H1 (cell line): ENCODE results near the gene TBX2. TPM values are rescaled to one million over a fixed set of nuclear protein-coding genes. Genes with fewer than 3 reads are reported as not detected.
A peak's percentile ranks its signal among the peaks of the same experiment; 100 is the strongest.

Source experiments
- CTCF ChIA-PET: fragments of 300-600 bp; sonication (Branson Sonifier 250); formaldehyde crosslinking; loops from one replicate; lab custom pipeline; 2021; ENCODE audit not compliant: partially characterized antibody; lab: Charles Lee
- POLR2A ChIA-PET: fragments of 300-600 bp; sonication (Branson Sonifier 250); formaldehyde crosslinking; loops from one replicate; lab custom pipeline; 2021; ENCODE audit warnings: inconsistent platforms; ENCODE audit not compliant: partially characterized antibody; lab: Charles Lee
- DNase-seq, 2 experiments: peaks; one replicate each; pipeline versions ENCODE4 v3.0.0 to v3.0.0-alpha.2; 2010 to 2022; ENCODE audit warnings: low spot score in 2 of 2, low read depth in 1 of 2, mixed read lengths in 1 of 2
- FAIRE-seq: peaks from 2 replicates; lab custom pipeline; 2011; peaks lifted over from hg19 to GRCh38; lab: Jason Lieb, UNC
- H2AFZ ChIP-seq: 2 replicates; pipeline ENCODE4 v1.8.1; 2012; ENCODE audit warnings: low read length, inconsistent platforms
- H2AK5ac ChIP-seq: 2 replicates; pipeline ENCODE4 v1.6.1; 2013; ENCODE audit warnings: low read depth, low read length
- H2BK120ac ChIP-seq: replicated peaks from 2 replicates; pipeline ENCODE3; 2013; ENCODE audit warnings: low read depth, low read length, inconsistent platforms
- H2BK12ac ChIP-seq: 2 replicates; pipeline ENCODE4 v1.6.1; 2013; ENCODE audit warnings: low read depth, low read length
- H2BK15ac ChIP-seq: 2 replicates; pipeline ENCODE4 v1.6.1; 2013; ENCODE audit warnings: low read length
- H2BK20ac ChIP-seq: 2 replicates; pipeline ENCODE4 v1.6.1; 2013; ENCODE audit warnings: low read length
- H2BK5ac ChIP-seq: 2 replicates; pipeline ENCODE4 v1.6.1; 2013; ENCODE audit warnings: low read depth, low read length
- H3K14ac ChIP-seq: 2 replicates; pipeline ENCODE4 v1.6.1; 2013; ENCODE audit warnings: inconsistent platforms; ENCODE audit not compliant: insufficient read length
- H3K18ac ChIP-seq: 2 replicates; pipeline ENCODE4 v1.6.1; 2013; ENCODE audit warnings: low read length; ENCODE audit errors: extremely low read depth
- H3K23ac ChIP-seq: 2 replicates; pipeline ENCODE4 v1.6.1; 2013; ENCODE audit warnings: inconsistent platforms; ENCODE audit not compliant: insufficient read length
- H3K23me2 ChIP-seq: 2 replicates; pipeline ENCODE4 v1.6.1; 2013; ENCODE audit warnings: low read depth, low read length
- H3K27ac ChIP-seq: 2 replicates; pipeline ENCODE4 v1.6.1; 2011; ENCODE audit warnings: low read depth, low read length, inconsistent platforms
- H3K27me3 ChIP-seq, 4 experiments: replicated peaks in 1 of 4; 1 replicate in 1 of 4; 2 replicates in 3 of 4; pipeline versions ENCODE4 v1.6.1 to v1.8.1; 2011 to 2013; ENCODE audit warnings: low read length in 3 of 4, mild to moderate bottlenecking in 3 of 4, inconsistent platforms in 2 of 4, mixed read lengths in 2 of 4, moderate library complexity in 1 of 4; ENCODE audit not compliant: control insufficient read depth in 3 of 4, insufficient read depth in 3 of 4; ENCODE audit errors: extremely low read depth in 1 of 4
- H3K36me3 ChIP-seq, 4 experiments: 2 replicates each; pipeline versions ENCODE4 v1.6.1 to v1.8.1; 2011 to 2013; ENCODE audit warnings: mild to moderate bottlenecking in 4 of 4, low read length in 3 of 4, moderate library complexity in 2 of 4, control low read depth in 1 of 4, inconsistent platforms in 1 of 4; ENCODE audit not compliant: insufficient read depth in 4 of 4, control insufficient read depth in 2 of 4
- H3K4ac ChIP-seq: replicated peaks from 2 replicates; pipeline ENCODE3; 2013; ENCODE audit warnings: low read length, low read depth, mixed read lengths, inconsistent platforms; ENCODE audit not compliant: insufficient read length
- H3K4me1 ChIP-seq, 4 experiments: replicated peaks in 1 of 4; 1 replicate in 1 of 4; 2 replicates in 3 of 4; pipeline versions ENCODE4 v1.6.1 to v1.8.1; 2011 to 2013; ENCODE audit warnings: low read length in 3 of 4, inconsistent platforms in 2 of 4, mixed read lengths in 1 of 4; ENCODE audit not compliant: insufficient read depth in 4 of 4, control insufficient read depth in 3 of 4
- H3K4me2 ChIP-seq, 2 experiments: 2 replicates each; pipeline versions ENCODE4 v1.6.1 to v1.8.1; 2011 to 2013; ENCODE audit warnings: low read depth in 2 of 2, low read length in 2 of 2, control low read depth in 1 of 2, inconsistent platforms in 1 of 2, mild to moderate bottlenecking in 1 of 2; ENCODE audit not compliant: insufficient read depth in 1 of 2
- H3K4me3 ChIP-seq, 4 experiments: fragments of 200-600, 300-600 bp in 1 of 4; sonication (generic), shearing (Covaris generic), sonication (Bioruptor Twin) in 1 of 4; 2 replicates each; pipeline versions ENCODE4 v1.5.1 to v1.8.1; 2011 to 2016; ENCODE audit warnings: low read length in 4 of 4, low read depth in 3 of 4, control low read depth in 2 of 4, inconsistent platforms in 2 of 4, mild to moderate bottlenecking in 2 of 4, mixed read lengths in 1 of 4, moderate library complexity in 1 of 4; ENCODE audit not compliant: insufficient read depth in 2 of 4; ENCODE audit errors: extremely low read depth in 1 of 4
- H3K56ac ChIP-seq: replicated peaks from 2 replicates; pipeline ENCODE3; 2013; ENCODE audit warnings: low read depth, mild to moderate bottlenecking, mixed read lengths, low read length, inconsistent platforms; ENCODE audit not compliant: insufficient read length
- H3K79me1 ChIP-seq: 2 replicates; pipeline ENCODE4 v1.6.1; 2013; ENCODE audit warnings: low read depth, low read length, control low read depth
- H3K79me2 ChIP-seq, 2 experiments: 2 replicates each; pipeline versions ENCODE4 v1.6.1 to v1.8.1; 2012 to 2013; ENCODE audit warnings: low read length in 2 of 2, mild to moderate bottlenecking in 2 of 2, inconsistent platforms in 1 of 2; ENCODE audit not compliant: insufficient read depth in 2 of 2, control insufficient read depth in 1 of 2
- H3K9ac ChIP-seq, 4 experiments: replicated peaks in 1 of 4; 1 replicate in 1 of 4; 2 replicates in 3 of 4; pipeline versions ENCODE4 v1.6.1 to v1.8.1; 2011 to 2013; ENCODE audit warnings: low read depth in 3 of 4, low read length in 3 of 4, control low read depth in 2 of 4, mild to moderate bottlenecking in 2 of 4, moderate library complexity in 2 of 4, inconsistent platforms in 1 of 4; ENCODE audit errors: extremely low read depth in 1 of 4
- H3K9me3 ChIP-seq, 2 experiments: 2 replicates each; pipeline versions ENCODE4 v1.6.1 to v1.8.1; 2012 to 2013; ENCODE audit warnings: mild to moderate bottlenecking in 2 of 2, moderate library complexity in 2 of 2, control low read depth in 1 of 2, inconsistent platforms in 1 of 2, low read depth in 1 of 2, low read length in 1 of 2, mixed read lengths in 1 of 2; ENCODE audit not compliant: insufficient read depth in 2 of 2
- H4K20me1 ChIP-seq, 2 experiments: replicated peaks in 1 of 2; 2 replicates each; pipeline versions ENCODE3 to v1.8.1; 2011 to 2013; ENCODE audit warnings: inconsistent platforms in 2 of 2, low read length in 2 of 2, mild to moderate bottlenecking in 1 of 2; ENCODE audit not compliant: insufficient read depth in 2 of 2, control insufficient read depth in 1 of 2
- H4K5ac ChIP-seq: 2 replicates; pipeline ENCODE4 v1.6.1; 2013; ENCODE audit warnings: low read length, low read depth, mixed read lengths, inconsistent platforms; ENCODE audit not compliant: insufficient read length
- H4K8ac ChIP-seq: 2 replicates; pipeline ENCODE4 v1.8.0; 2013; ENCODE audit warnings: mild to moderate bottlenecking, moderate library complexity, low read length, inconsistent platforms; ENCODE audit not compliant: insufficient read depth; ENCODE audit errors: extremely low read depth
- H4K91ac ChIP-seq: replicated peaks from 2 replicates; pipeline ENCODE3; 2013; ENCODE audit warnings: low read length, mixed read lengths, inconsistent platforms; ENCODE audit not compliant: insufficient read length
- EGR1 ChIP-seq: IDR thresholded peaks from 2 replicates; pipeline ENCODE4 v1.6.1; 2011; ENCODE audit warnings: low read depth, low read length, borderline replicate concordance
- POLR2AphosphoS5 ChIP-seq: IDR thresholded peaks from 2 replicates; pipeline ENCODE4 v1.6.1; 2011; ENCODE audit warnings: low read depth, low read length
- SP4 ChIP-seq: IDR thresholded peaks from 2 replicates; pipeline ENCODE4 v1.6.1; 2012; ENCODE audit warnings: low read length, inconsistent platforms
- YY1 ChIP-seq: IDR thresholded peaks from 2 replicates; pipeline ENCODE4 v1.6.1; 2011; ENCODE audit warnings: low read depth, mild to moderate bottlenecking, low read length
- WGBS, 2 experiments: shearing (Covaris generic) in 1 of 2; methylation state at CpG; one replicate each; pipeline versions ENCODE4 v1.1.6 to v1.1.7; 2013 to 2015; ENCODE audit warnings: low lambda C conversion rate in 2 of 2, mixed read lengths in 2 of 2, inconsistent platforms in 1 of 2, low coverage in 1 of 2, missing lambda C conversion rate in 1 of 2; ENCODE audit not compliant: insufficient replicate concordance in 2 of 2, insufficient coverage in 1 of 2, insufficient read length in 1 of 2; ENCODE audit errors: extremely low coverage in 1 of 2, missing lambda C conversion rate in 1 of 2; 5-methylcytosine and 5-hydroxymethylcytosine counted together
- polyA plus RNA-seq, 7 experiments: library from polyadenylated mRNA; depleted of rRNA in 3 of 7; stranded (reverse) in 5 of 7; unstranded in 2 of 7; fragments of >200 nt in 5 of 7; fragments of 200-250 nt in 2 of 7; gene quantifications; 1 replicate in 5 of 7; 2 replicates in 1 of 7; 4 replicates in 1 of 7; pipeline versions ENCODE4 v1.2.1 to v1.2.3, GENCODE V29; 2011 to 2013; ENCODE audit warnings: missing spikeins in 2 of 7, mixed read lengths in 2 of 7
- total RNA-seq: library from RNA; stranded (reverse); fragmentation: NEBNext Ultra II Directional; extraction: Animal tissue kit (Norgen Biotek cat#: 25700); gene quantifications from 2 replicates; pipeline ENCODE4 v1.2.1, GENCODE V29; 2021
- TF ChIP-seq, protein P1 (sequence below): IDR thresholded peaks from 2 replicates; pipeline ENCODE4 v1.6.1; 2012; ENCODE audit warnings: inconsistent platforms

Gene TBX2
- total and polyA plus RNA-seq, 2 of the 8 experiments (the other 6 are each of a cell fraction or from before 2014, with no cell fraction given), result not detected

DNA sequence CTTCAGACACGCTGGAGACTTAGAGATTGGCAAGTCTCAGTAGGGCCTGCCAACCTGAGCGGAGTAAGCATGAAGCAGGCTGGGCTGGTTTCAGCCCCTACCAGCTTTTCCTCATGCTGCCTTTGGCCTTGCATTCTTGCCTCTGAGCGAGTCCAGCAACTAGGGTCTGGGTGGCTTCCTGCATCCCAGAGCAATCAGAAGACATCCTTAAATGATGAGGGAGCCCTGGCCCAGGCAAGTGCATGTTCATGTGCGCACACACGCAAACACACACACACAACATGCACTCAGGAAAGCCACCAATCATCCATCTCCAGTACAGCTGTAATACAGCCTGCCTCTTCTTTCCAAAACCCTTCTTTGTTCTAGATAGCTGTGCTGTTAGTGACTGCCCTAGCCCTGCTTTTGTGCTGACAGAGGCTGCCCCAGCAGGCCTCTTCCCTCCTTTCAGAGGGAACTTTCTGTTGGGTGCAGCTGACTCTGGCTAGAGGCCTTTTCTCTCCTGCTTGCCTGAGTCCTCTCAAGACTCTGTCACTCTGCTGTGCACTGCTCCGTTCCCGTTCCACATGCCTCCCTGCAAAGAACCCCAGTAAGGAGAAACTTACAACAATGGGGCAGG, 30.7 kb upstream of the TBX2 start:
- 97% methylated on average over 7 of the region's 7 CpGs; no CpG with 5 or more reads in 1 of the 2 experiments for WGBS, 2 experiments
- POLR2A ChIA-PET, result no interaction called here
- DNase-seq, result no peak

More for the DNA sequence above, 30.7 kb upstream of the TBX2 start:
- H3K56ac ChIP-seq, result no peak overlapping the region
- H4K20me1 ChIP-seq, result peaks cover 0 to 2% of the 10 kb centered on the region in 2 experiments
- H2BK20ac ChIP-seq, result no peak overlapping the region
- no peak overlapping the region for H2BK12ac ChIP-seq
- no peak overlapping the region for H2BK5ac ChIP-seq
- no peaks in the 10 kb centered on the region; a peak in 1 of 7 replicates for H3K27me3 ChIP-seq
- no peak overlapping the region for H3K14ac ChIP-seq
- no peak overlapping the region for H3K27ac ChIP-seq
- no peak overlapping the region for H4K91ac ChIP-seq
- no peaks in the 10 kb centered on the region for H3K79me2 ChIP-seq
- no peaks in the 10 kb centered on the region for H3K23me2 ChIP-seq
- no peaks in the 10 kb centered on the region for H3K9me3 ChIP-seq
- H3K9ac ChIP-seq, result no peak overlapping the region
- H2AK5ac ChIP-seq, result no peak overlapping the region
- H3K36me3 ChIP-seq, result no peaks in the 10 kb centered on the region
- H3K79me1 ChIP-seq, result no peaks in the 10 kb centered on the region
- H3K4ac ChIP-seq, result no peak overlapping the region
- FAIRE-seq, result no peak
- no peak for TF ChIP-seq EGR1
- no peak for TF ChIP-seq YY1
- TF ChIP-seq POLR2AphosphoS5, result no peak
- TF ChIP-seq, protein P1, sequence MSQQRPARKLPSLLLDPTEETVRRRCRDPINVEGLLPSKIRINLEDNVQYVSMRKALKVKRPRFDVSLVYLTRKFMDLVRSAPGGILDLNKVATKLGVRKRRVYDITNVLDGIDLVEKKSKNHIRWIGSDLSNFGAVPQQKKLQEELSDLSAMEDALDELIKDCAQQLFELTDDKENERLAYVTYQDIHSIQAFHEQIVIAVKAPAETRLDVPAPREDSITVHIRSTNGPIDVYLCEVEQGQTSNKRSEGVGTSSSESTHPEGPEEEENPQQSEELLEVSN, result no peak
- no peak for TF ChIP-seq SP4
- no peak overlapping the region for H2BK120ac ChIP-seq
- no peak overlapping the region for H4K8ac ChIP-seq
- H2BK15ac ChIP-seq, result peak overlapping the region; percentile 8; the same call in 1 of the 2 replicates
- H3K4me1 ChIP-seq, result peaks cover 0 to 3% (median 1%) of the 10 kb centered on the region in 4 experiments; a peak in 2 of 7 replicates
- H4K5ac ChIP-seq, result no peak overlapping the region
- no peak overlapping the region for H2AFZ ChIP-seq
- H3K4me3 ChIP-seq, result no peak overlapping the region
- H3K4me2 ChIP-seq, result no peak overlapping the region
- CTCF ChIA-PET, result interaction anchor here (1.2 to 3.3 kb wide), 3 partner anchors 10 to 23 kb away, joined by 3 to 10 read pairs (median 8); no protein-coding TSS in a partner anchor
- no peak overlapping the region for H3K18ac ChIP-seq
- no peak overlapping the region for H3K23ac ChIP-seq
